ENCODE data around the gene ARL10.

ARL10 gene

GRCh38 chr5:176364765-176365350 lies 429 bp upstream of the ARL10 start:
- peaks cover 4% of the 10 kb centered on the region for H3K36me3 ChIP-seq (ENCODE audit: control insufficient read depth, insufficient read depth, low read length, severe bottlenecking)
- H3K27me3 ChIP-seq (replicated peaks; ENCODE audit: control insufficient read depth, insufficient read depth, low read length), result no peaks in the 10 kb centered on the region
- DNase-seq (ENCODE audit: low read depth), result no peak

GRCh38 chr5:176366232-176366894 lies 1.1 kb downstream of the ARL10 start:
- peak overlapping the region; percentile 89 for H3K9ac ChIP-seq (ENCODE audit: low read length)
- H3K36me3 ChIP-seq (ENCODE audit: control insufficient read depth, insufficient read depth, low read length, severe bottlenecking), result peaks cover 4% of the 10 kb centered on the region
- H3K27me3 ChIP-seq (replicated peaks; ENCODE audit: control insufficient read depth, insufficient read depth, low read length), result no peaks in the 10 kb centered on the region
- H3K4me3 ChIP-seq (ENCODE audit: low read length), result peak overlapping the region; percentile 89
- no peak for DNase-seq (ENCODE audit: low read depth)
- no peaks in the 10 kb centered on the region for H3K9me3 ChIP-seq (ENCODE audit: control insufficient read depth, low read length)
- H3K4me1 ChIP-seq (ENCODE audit: control insufficient read depth, insufficient read depth, low read length), result peaks cover 13% of the 10 kb centered on the region

More at GRCh38 chr5:176364765-176365350, 429 bp upstream of the ARL10 start:
- peak overlapping the region; percentile 89 for H3K9ac ChIP-seq (ENCODE audit: low read length)
- peaks cover 14% of the 10 kb centered on the region for H3K4me1 ChIP-seq (ENCODE audit: control insufficient read depth, insufficient read depth, low read length)
- peak overlapping the region; percentile 89 for H3K4me3 ChIP-seq (ENCODE audit: low read length)
- no peaks in the 10 kb centered on the region for H3K9me3 ChIP-seq (ENCODE audit: control insufficient read depth, low read length)

GRCh38 chr5:176368726-176369125 lies 3.4 kb downstream of the ARL10 start:
- Histone ChIP-seq H3K36me3 (ENCODE audit: control insufficient read depth, insufficient read depth, low read length, severe bottlenecking) (peaks cover 4% of the 10 kb centered on the region), H3K27me3 (replicated peaks; ENCODE audit: control insufficient read depth, insufficient read depth, low read length) (no peaks in the 10 kb centered on the region), H3K9me3 (ENCODE audit: control insufficient read depth, low read length) (no peaks in the 10 kb centered on the region)

GRCh38 chr5:176369934-176370711 lies 4.8 kb downstream of the ARL10 start:
- no peaks in the 10 kb centered on the region for H3K27me3 ChIP-seq (replicated peaks; ENCODE audit: control insufficient read depth, insufficient read depth, low read length)
- H3K4me3 ChIP-seq (ENCODE audit: low read length), result no peak overlapping the region
- no peaks in the 10 kb centered on the region for H3K9me3 ChIP-seq (ENCODE audit: control insufficient read depth, low read length)
- H3K9ac ChIP-seq (ENCODE audit: low read length), result no peak overlapping the region
- peaks cover 4% of the 10 kb centered on the region for H3K36me3 ChIP-seq (ENCODE audit: control insufficient read depth, insufficient read depth, low read length, severe bottlenecking)
- H3K4me1 ChIP-seq (ENCODE audit: control insufficient read depth, insufficient read depth, low read length), result peaks cover 18% of the 10 kb centered on the region
- DNase-seq (ENCODE audit: low read depth), result no peak

More at GRCh38 chr5:176368726-176369125, 3.4 kb downstream of the ARL10 start:
- no peak for DNase-seq (ENCODE audit: low read depth)
- no peak overlapping the region for H3K4me3 ChIP-seq (ENCODE audit: low read length)
- H3K9ac ChIP-seq (ENCODE audit: low read length), result no peak overlapping the region
- peaks cover 20% of the 10 kb centered on the region for H3K4me1 ChIP-seq (ENCODE audit: control insufficient read depth, insufficient read depth, low read length)

GRCh38 chr5:176371621-176372539 lies 6.6 kb downstream of the ARL10 start:
- DNase-seq (ENCODE audit: low read depth), result no peak
- no peaks in the 10 kb centered on the region for H3K9me3 ChIP-seq (ENCODE audit: control insufficient read depth, low read length)
- no peaks in the 10 kb centered on the region for H3K27me3 ChIP-seq (replicated peaks; ENCODE audit: control insufficient read depth, insufficient read depth, low read length)
- no peak overlapping the region for H3K9ac ChIP-seq (ENCODE audit: low read length)
- H3K36me3 ChIP-seq (ENCODE audit: control insufficient read depth, insufficient read depth, low read length, severe bottlenecking), result peaks cover 4% of the 10 kb centered on the region
- H3K4me1 ChIP-seq (ENCODE audit: control insufficient read depth, insufficient read depth, low read length), result peaks cover 13% of the 10 kb centered on the region
- H3K4me3 ChIP-seq (ENCODE audit: low read length), result no peak overlapping the region

- no peak for DNase-seq (ENCODE audit: low read depth)
- no peaks in the 10 kb centered on the region for H3K27me3 ChIP-seq (replicated peaks; ENCODE audit: control insufficient read depth, insufficient read depth, low read length)
- no peaks in the 10 kb centered on the region for H3K9me3 ChIP-seq (ENCODE audit: control insufficient read depth, low read length)
- peak overlapping the region; percentile 10 for H3K4me3 ChIP-seq (ENCODE audit: low read length)
- peaks cover 4% of the 10 kb centered on the region for H3K36me3 ChIP-seq (ENCODE audit: control insufficient read depth, insufficient read depth, low read length, severe bottlenecking)
- H3K9ac ChIP-seq (ENCODE audit: low read length), result no peak overlapping the region
- H3K4me1 ChIP-seq (ENCODE audit: control insufficient read depth, insufficient read depth, low read length), result peaks cover 13% of the 10 kb centered on the region
These were observed 8.0 kb downstream of the ARL10 start for GRCh38 chr5:176373100-176373818.

- Histone ChIP-seq H3K4me1 (ENCODE audit: control insufficient read depth, insufficient read depth, low read length) (peaks cover 20% of the 10 kb centered on the region), H3K36me3 (ENCODE audit: control insufficient read depth, insufficient read depth, low read length, severe bottlenecking) (peaks cover 25% of the 10 kb centered on the region), H3K9ac (ENCODE audit: low read length) (no peak overlapping the region), H3K9me3 (ENCODE audit: control insufficient read depth, low read length) (no peaks in the 10 kb centered on the region), H3K27me3 (replicated peaks; ENCODE audit: control insufficient read depth, insufficient read depth, low read length) (no peaks in the 10 kb centered on the region), H3K4me3 (ENCODE audit: low read length) (no peak overlapping the region)
- no peak for DNase-seq (ENCODE audit: low read depth)
These were observed 14.6 kb downstream of the ARL10 start for GRCh38 chr5:176379881-176380280.

GRCh38 chr5:176381423-176381822 lies 16.1 kb downstream of the ARL10 start:
- peaks cover 40% of the 10 kb centered on the region for H3K36me3 ChIP-seq (ENCODE audit: control insufficient read depth, insufficient read depth, low read length, severe bottlenecking)
- DNase-seq (ENCODE audit: low read depth), result no peak
- no peak overlapping the region for H3K4me3 ChIP-seq (ENCODE audit: low read length)
- no peaks in the 10 kb centered on the region for H3K27me3 ChIP-seq (replicated peaks; ENCODE audit: control insufficient read depth, insufficient read depth, low read length)
- no peaks in the 10 kb centered on the region for H3K9me3 ChIP-seq (ENCODE audit: control insufficient read depth, low read length)
- H3K4me1 ChIP-seq (ENCODE audit: control insufficient read depth, insufficient read depth, low read length), result peaks cover 25% of the 10 kb centered on the region
- peak overlapping the region; percentile 61 for H3K9ac ChIP-seq (ENCODE audit: low read length)

- H3K9ac ChIP-seq (ENCODE audit: low read length), result peak overlapping the region; percentile 61
- no peaks in the 10 kb centered on the region for H3K27me3 ChIP-seq (replicated peaks; ENCODE audit: control insufficient read depth, insufficient read depth, low read length)
- H3K9me3 ChIP-seq (ENCODE audit: control insufficient read depth, low read length), result no peaks in the 10 kb centered on the region
- H3K4me1 ChIP-seq (ENCODE audit: control insufficient read depth, insufficient read depth, low read length), result peaks cover 30% of the 10 kb centered on the region
- DNase-seq (ENCODE audit: low read depth), result no peak
- no peak overlapping the region for H3K4me3 ChIP-seq (ENCODE audit: low read length)
- H3K36me3 ChIP-seq (ENCODE audit: control insufficient read depth, insufficient read depth, low read length, severe bottlenecking), result peaks cover 42% of the 10 kb centered on the region
These were observed 16.7 kb downstream of the ARL10 start for GRCh38 chr5:176381979-176382378.

- Histone ChIP-seq H3K9me3 (ENCODE audit: control insufficient read depth, low read length) (no peaks in the 10 kb centered on the region), H3K9ac (ENCODE audit: low read length) (no peak overlapping the region), H3K36me3 (ENCODE audit: control insufficient read depth, insufficient read depth, low read length, severe bottlenecking) (peaks cover 42% of the 10 kb centered on the region), H3K4me1 (ENCODE audit: control insufficient read depth, insufficient read depth, low read length) (peaks cover 37% of the 10 kb centered on the region), H3K4me3 (ENCODE audit: low read length) (no peak overlapping the region), H3K27me3 (replicated peaks; ENCODE audit: control insufficient read depth, insufficient read depth, low read length) (no peaks in the 10 kb centered on the region)
- DNase-seq (ENCODE audit: low read depth), result no peak
These were observed 17.4 kb downstream of the ARL10 start for GRCh38 chr5:176382721-176383120.
